GM12878 (cell line): ENCODE data around the gene SPEM2. TPM values are rescaled to one million over a fixed set of nuclear protein-coding genes. Genes with fewer than 3 reads are reported as not detected.

Experiments
- ATAC-seq: fragments of 200-7000 bp; cut with Tn5 transposase; 3 replicates; pipeline ENCODE4 v1.9.1; 2020; ENCODE audit warnings: mild to moderate bottlenecking, moderate library complexity
- BruUV-seq: library from RNA; stranded (reverse); fragments of 400-500 nt; replicated peaks from 2 replicates; lab custom pipeline; 2021; lab: Mats Ljungman, UMichigan
- CTCF ChIA-PET: fragments of 300-600 bp; sonication (Branson Sonifier 250); formaldehyde crosslinking; extraction: SDS; loops from one replicate; lab custom pipeline; 2021; ENCODE audit warnings: inconsistent platforms; lab: Yijun Ruan, JAX
- POLR2A ChIA-PET: fragments of 350-600 bp; formaldehyde crosslinking; extraction: SDS; loops from one replicate; lab custom pipeline; 2021; ENCODE audit warnings: inconsistent platforms; lab: Charles Lee
- RAD21 ChIA-PET: fragments of 300-600 bp; sonication (Branson Sonifier 250); formaldehyde crosslinking; loops from one replicate; lab custom pipeline; 2023; ENCODE audit warnings: antibody characterized with exemption; ENCODE audit not compliant: unreplicated experiment; lab: Charles Lee
- SMC1A ChIA-PET: fragments of 300-600 bp; sonication (Branson Sonifier 250); formaldehyde crosslinking; loops from one replicate; lab custom pipeline; 2023; ENCODE audit not compliant: unreplicated experiment, uncharacterized antibody; lab: Charles Lee
- DNase-seq: peaks from one replicate; pipeline ENCODE4 v3.0.0-alpha.2; 2011; ENCODE audit warnings: low read depth, low spot score
- FAIRE-seq: peaks from 3 replicates; lab custom pipeline; 2011; peaks lifted over from hg19 to GRCh38; lab: Jason Lieb, UNC
- H2AFZ ChIP-seq: 2 replicates; pipeline ENCODE4 v1.6.0; 2011; ENCODE audit warnings: low read depth, low read length, control low read depth; ENCODE audit not compliant: control insufficient read depth
- H3K27ac ChIP-seq: 2 replicates; pipeline ENCODE4 v1.5.1; 2011; ENCODE audit warnings: control low read depth; ENCODE audit not compliant: control insufficient read depth, insufficient read depth
- H3K27me3 ChIP-seq, 2 experiments: replicated peaks in 1 of 2; 2 replicates each; pipeline versions ENCODE4 v1.6.0 to v1.6.1; 2011; ENCODE audit warnings: low read length in 1 of 2; ENCODE audit not compliant: control insufficient read depth in 2 of 2, insufficient read depth in 2 of 2
- H3K36me3 ChIP-seq, 2 experiments: 2 replicates each; pipeline ENCODE4 v1.5.1; 2011; ENCODE audit warnings: low read length in 1 of 2; ENCODE audit not compliant: control insufficient read depth in 2 of 2, insufficient read depth in 2 of 2
- H3K4me1 ChIP-seq: 2 replicates; pipeline ENCODE4 v1.6.1; 2011; ENCODE audit warnings: mild to moderate bottlenecking, low read length, moderate library complexity, mixed read lengths; ENCODE audit not compliant: control insufficient read depth, insufficient read depth
- H3K4me2 ChIP-seq: 2 replicates; pipeline ENCODE4 v1.6.0; 2011; ENCODE audit warnings: control low read depth; ENCODE audit not compliant: control insufficient read depth, insufficient read depth
- H3K4me3 ChIP-seq: fragments of 200-600 bp; sonication (generic); 2 replicates; pipeline ENCODE4 v1.5.1; 2016
- H3K79me2 ChIP-seq: 2 replicates; pipeline ENCODE4 v1.6.0; 2011; ENCODE audit warnings: low read length; ENCODE audit not compliant: control insufficient read depth, insufficient read depth
- H3K9ac ChIP-seq: 2 replicates; pipeline ENCODE4 v1.8.0; 2011; ENCODE audit warnings: low read length, control low read depth, mixed read lengths; ENCODE audit not compliant: control insufficient read depth, insufficient read depth
- H3K9me3 ChIP-seq: replicated peaks from 3 replicates; pipeline ENCODE4 v1.5.1; 2011; ENCODE audit warnings: mild to moderate bottlenecking, low read length; ENCODE audit not compliant: control insufficient read depth, insufficient read depth
- H4K20me1 ChIP-seq: 2 replicates; pipeline ENCODE4 v1.6.0; 2011; ENCODE audit not compliant: control insufficient read depth, insufficient read depth
- BACH1 ChIP-seq: fragments of 450-650 bp; IDR thresholded peaks from 2 replicates; pipeline ENCODE4 v1.6.1; 2017; ENCODE audit warnings: mild to moderate bottlenecking, borderline replicate concordance
- BCL11A ChIP-seq: IDR thresholded peaks from 2 replicates; pipeline ENCODE4 v1.6.1; 2011; ENCODE audit warnings: low read depth, low read length
- DPF2 ChIP-seq: fragments of 450-650 bp; IDR thresholded peaks from 2 replicates; pipeline ENCODE4 v1.6.1; 2017; ENCODE audit warnings: mild to moderate bottlenecking
- EED ChIP-seq: sonication (generic); IDR thresholded peaks from 2 replicates; pipeline ENCODE4 v1.6.1; 2016; ENCODE audit warnings: antibody characterized with exemption, low read depth
- EGR1 ChIP-seq, 2 experiments: IDR thresholded peaks; 1 replicate in 1 of 2; 2 replicates in 1 of 2; pipeline ENCODE4 v1.6.1; 2011 to 2012; ENCODE audit warnings: low read depth in 2 of 2, low read length in 2 of 2, borderline replicate concordance in 1 of 2, mild to moderate bottlenecking in 1 of 2, moderate library complexity in 1 of 2
- ETV6 ChIP-seq, 2 experiments: fragments of 450-650 bp in 1 of 2; IDR thresholded peaks in 1 of 2; conservative IDR thresholded peaks in 1 of 2; 2 replicates each; pipeline ENCODE4 v1.6.1; 2014; ENCODE audit warnings: antibody characterized with exemption in 1 of 2, borderline replicate concordance in 1 of 2, low read depth in 1 of 2, mild to moderate bottlenecking in 1 of 2, moderate library complexity in 1 of 2
- JUNB ChIP-seq: IDR thresholded peaks from 2 replicates; pipeline ENCODE4 v1.6.1; 2016; ENCODE audit warnings: antibody characterized with exemption, mild to moderate bottlenecking
- LARP7 ChIP-seq: fragments of 450-650 bp; IDR thresholded peaks from 2 replicates; pipeline ENCODE4 v1.6.1; 2017; ENCODE audit warnings: mild to moderate bottlenecking
- MEF2B ChIP-seq: fragments of 450-650 bp; IDR thresholded peaks from 2 replicates; pipeline ENCODE4 v1.6.1; 2018; ENCODE audit warnings: mild to moderate bottlenecking, moderate library complexity; ENCODE audit not compliant: partially characterized antibody, poor library complexity, severe bottlenecking
- MLLT1 ChIP-seq: fragments of 450-650 bp; IDR thresholded peaks from 2 replicates; pipeline ENCODE4 v1.6.1; 2016; ENCODE audit warnings: mild to moderate bottlenecking
- NKRF ChIP-seq: fragments of 450-650 bp; conservative IDR thresholded peaks from 2 replicates; pipeline ENCODE4 v1.6.1; 2017; ENCODE audit warnings: mild to moderate bottlenecking, moderate library complexity
- PML ChIP-seq: IDR thresholded peaks from 2 replicates; pipeline ENCODE4 v1.6.1; 2012; ENCODE audit warnings: low read length, inconsistent platforms
- POLR2AphosphoS5 ChIP-seq: IDR thresholded peaks from 2 replicates; pipeline ENCODE4 v1.6.1; 2011; ENCODE audit warnings: mild to moderate bottlenecking, low read length, inconsistent platforms
- RAD51 ChIP-seq: fragments of 450-650 bp; IDR thresholded peaks from 2 replicates; pipeline ENCODE4 v1.6.1; 2016; ENCODE audit warnings: moderate library complexity, mild to moderate bottlenecking, inconsistent platforms
- RBBP5 ChIP-seq: fragments of 200-600 bp; sonication (generic); conservative IDR thresholded peaks from 2 replicates; pipeline ENCODE4 v1.6.1; 2016
- SMC3 ChIP-seq: IDR thresholded peaks from 2 replicates; pipeline ENCODE4 v1.6.1; 2011; ENCODE audit warnings: low read length, improper control_type of control experiment, borderline replicate concordance
- YY1 ChIP-seq: IDR thresholded peaks from 2 replicates; pipeline ENCODE4 v1.6.1; 2011; ENCODE audit warnings: low read depth, mild to moderate bottlenecking, low read length
- ZBED1 ChIP-seq: IDR thresholded peaks from 2 replicates; pipeline ENCODE4 v1.6.1; 2016; ENCODE audit warnings: borderline replicate concordance
- WGBS: methylation state at CpG from one replicate; pipeline ENCODE4 v1.1.6; 2016; ENCODE audit warnings: low lambda C conversion rate; ENCODE audit not compliant: insufficient replicate concordance, insufficient coverage; ENCODE audit errors: missing lambda C conversion rate; 5-methylcytosine and 5-hydroxymethylcytosine counted together
- in situ Hi-C: fragments of 300-500 bp; cut with MboI; formaldehyde crosslinking; loops from 9 replicates; pipeline ENCODE4 v1.14.3; 2018; ENCODE audit warnings: mixed read lengths
- intact Hi-C: fragments of 100-400 bp; cut with micrococcal nuclease; formaldehyde crosslinking; loops from one replicate; pipeline ENCODE4 v1.14.2; 2022; ENCODE audit not compliant: unreplicated experiment
- polyA plus RNA-seq, 11 experiments: library from polyadenylated mRNA; depleted of rRNA in 4 of 11; unstranded in 6 of 11; stranded (reverse) in 5 of 11; fragments of >200 nt; fragmentation: Nextera tagmentation in 4 of 11; fragmentation: Illumina TruSeq in 1 of 11; extraction: Ambion mirVana in 4 of 11; extraction: Trizol in 1 of 11; gene quantifications; 1 replicate in 1 of 11; 2 replicates in 10 of 11; pipeline versions ENCODE4 v1.2.1 to v1.2.3, GENCODE V29; 2011 to 2016; ENCODE audit warnings: inconsistent platforms in 2 of 11, missing spikeins in 2 of 11, low read depth in 1 of 11
- total RNA-seq, 4 experiments: library from RNA; depleted of rRNA in 3 of 4; stranded (reverse); fragments of >200 nt in 3 of 4; fragmentation: Illumina TruSeq in 1 of 4; extraction: Trizol in 1 of 4; gene quantifications; 2 replicates each; pipeline versions ENCODE4 v1.2.1 to v1.2.3, GENCODE V29; 2013 to 2021

The SPEM2 gene
- total and polyA plus RNA-seq, 10 of the 15 experiments (the other 5 are each of a cell fraction or from before 2014, with no cell fraction given): not detected

- DNase-seq: no peak
- peaks cover 6% of the 10 kb centered on the region for H3K79me2 ChIP-seq
- SMC1A ChIA-PET: interaction anchor here (0.6 to 3.4 kb wide), 11 partner anchors 38 to 297 kb away, joined by 3 to 35 read pairs (median 5); partner anchors contain the start of genes NEURL4, TNFSF13, TP53 and WRAP53
- RAD21 ChIA-PET: interaction anchor here (0.6 to 3.0 kb wide), 22 partner anchors 9 to 252 kb away, joined by 3 to 21 read pairs (median 5); partner anchors contain the start of genes ACAP1, CD68, CHRNB1 and FXR2
- H3K9me3 ChIP-seq: no peaks in the 10 kb centered on the region
- POLR2A ChIA-PET: interaction anchor here (0.8 to 8.2 kb wide), 20 partner anchors 8 to 251 kb away, joined by 3 to 63 read pairs (median 6); partner anchors contain the start of genes ACAP1, CD68, CHRNB1 and NEURL4
- H3K4me1 ChIP-seq: peaks cover 26% of the 10 kb centered on the region
- in situ Hi-C loops (no loop called here), intact Hi-C loops (loop anchor here (1.0 to 10.0 kb wide), 6 partner anchors 19 to 391 kb away; partner anchors contain the start of genes KCTD11, SENP3, SLC16A11 and TMEM256)
- BruUV-seq: TSS peak; percentile 90
- H3K36me3 ChIP-seq: no peaks in the 10 kb centered on the region
- peak overlapping the region; percentile 85 for H3K4me2 ChIP-seq
- ATAC-seq: peak; percentile 49
- peaks cover 0 to 4% of the 10 kb centered on the region in 2 experiments; a peak in 1 of 4 replicates for H3K27me3 ChIP-seq
- H2AFZ ChIP-seq: peak overlapping the region; percentile 91
- no peak for FAIRE-seq
- CTCF ChIA-PET: interaction anchor here (0.6 to 3.4 kb wide), 27 partner anchors 10 to 769 kb away, joined by 3 to 58 read pairs (median 4); partner anchors contain the start of genes ACAP1, ATP1B2, CHRNB1 and FXR2
- H3K9ac ChIP-seq: peak overlapping the region; percentile 64
- peak overlapping the region; percentile 60 for H3K27ac ChIP-seq
- H4K20me1 ChIP-seq: no peaks in the 10 kb centered on the region
- WGBS: 16% methylated on average over 49 of the region's 49 CpGs
- H3K4me3 ChIP-seq: peak overlapping the region; percentile 78
- peak; percentile 12 for TF ChIP-seq MEF2B
- 0 out of 2 replicates have a peak, but pooled peaks have one; percentile 28 for TF ChIP-seq DPF2
- TF ChIP-seq BACH1: 0 out of 2 replicates have a peak, but pooled peaks have one; percentile 3
- TF ChIP-seq BCL11A: no peak
- TF ChIP-seq EGR1 (IDR thresholded peaks at IDR 0.05; ENCODE audit: borderline replicate concordance in 1 of 2, low read depth in 2 of 2, low read length in 2 of 2): peak in 1 of 2 experiments; percentile 82; a peak in 2 of 3 replicates
- 0 out of 2 replicates have a peak, but pooled peaks have one; percentile 17 for TF ChIP-seq ZBED1
- peak; percentile 61 for TF ChIP-seq NKRF
- TF ChIP-seq MLLT1: peak; percentile 65
- TF ChIP-seq POLR2AphosphoS5: peak; percentile 39; the same call in 1 of the 2 replicates
- peak; percentile 16; the same call in 1 of the 2 replicates for TF ChIP-seq YY1
- peak; percentile 23; the same call in 1 of the 2 replicates for TF ChIP-seq SMC3
- TF ChIP-seq JUNB: no peak
- no peak for TF ChIP-seq LARP7
- 0 out of 2 replicates have a peak, but pooled peaks have one; percentile 22 for TF ChIP-seq PML
- no peak for TF ChIP-seq RBBP5
- no peak for TF ChIP-seq ETV6 (conservative IDR thresholded peaks at IDR 0.05 in 1 of 2, IDR thresholded peaks at IDR 0.05 in 1 of 2; ENCODE audit: borderline replicate concordance in 1 of 2, low read depth in 1 of 2)
- TF ChIP-seq EED: 0 out of 2 replicates have a peak, but pooled peaks have one; percentile 19
- TF ChIP-seq RAD51: no peak
These were observed 10.5 kb downstream of the SPEM2 start for GRCh38 chr17:7435676-7436555.
